Fibroblast of villous mesenchyme (primary cell): Measurements from ENCODE around the gene HBEGF. TPM values are rescaled to one million over a fixed set of nuclear protein-coding genes. Genes with fewer than 3 reads are reported as not detected.
A peak's percentile ranks its signal among the peaks of the same experiment; 100 is the strongest.
"Not testable (repeated sequence)": the region's sequence is repeated elsewhere in the genome, so short reads cannot be mapped to it uniquely, and the experiment has no call there.

ENCODE experiments used
- DNase-seq: peaks from one replicate; pipeline ENCODE4 v3.0.0-alpha.2; 2010; ENCODE audit warnings: low read depth
- H3K4me3 ChIP-seq: 2 replicates; pipeline ENCODE4 v1.5.1; 2011; ENCODE audit warnings: low read depth, mild to moderate bottlenecking, low read length
- total RNA-seq: library from RNA; depleted of rRNA; stranded (reverse); fragments of >200 nt; gene quantifications from 2 replicates; pipeline ENCODE4 v1.2.3, GENCODE V29; 2012
- TF ChIP-seq, protein P1 (sequence below): IDR thresholded peaks from 2 replicates; pipeline ENCODE4 v1.5.1; 2012; ENCODE audit warnings: low read depth, mild to moderate bottlenecking, low read length; ENCODE audit not compliant: insufficient read depth

HBEGF gene
- total RNA-seq, 1 donor, result 9.5 TPM

DNA sequence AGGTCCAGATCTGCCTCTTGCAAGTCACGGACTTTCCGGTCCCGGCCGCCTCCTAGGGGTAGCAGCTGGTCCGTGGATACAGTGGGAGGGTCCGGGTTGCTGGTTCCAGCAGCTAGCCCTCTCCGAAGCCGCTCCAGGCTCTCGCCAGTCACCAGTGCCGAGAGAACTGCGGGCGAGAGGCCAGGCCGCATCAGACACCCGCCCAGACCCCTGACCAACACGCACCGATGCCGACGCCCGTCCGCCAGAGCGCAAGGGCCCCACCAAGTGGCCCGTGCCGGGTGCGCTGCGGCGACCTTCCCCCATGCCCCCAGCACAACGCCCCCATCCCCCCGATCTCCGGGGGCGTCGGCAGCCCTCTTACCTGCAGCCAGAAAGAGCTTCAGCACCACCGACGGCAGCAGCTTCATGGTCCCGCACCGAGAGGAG, 470 bp downstream of the HBEGF start:
- TF ChIP-seq, protein P1, sequence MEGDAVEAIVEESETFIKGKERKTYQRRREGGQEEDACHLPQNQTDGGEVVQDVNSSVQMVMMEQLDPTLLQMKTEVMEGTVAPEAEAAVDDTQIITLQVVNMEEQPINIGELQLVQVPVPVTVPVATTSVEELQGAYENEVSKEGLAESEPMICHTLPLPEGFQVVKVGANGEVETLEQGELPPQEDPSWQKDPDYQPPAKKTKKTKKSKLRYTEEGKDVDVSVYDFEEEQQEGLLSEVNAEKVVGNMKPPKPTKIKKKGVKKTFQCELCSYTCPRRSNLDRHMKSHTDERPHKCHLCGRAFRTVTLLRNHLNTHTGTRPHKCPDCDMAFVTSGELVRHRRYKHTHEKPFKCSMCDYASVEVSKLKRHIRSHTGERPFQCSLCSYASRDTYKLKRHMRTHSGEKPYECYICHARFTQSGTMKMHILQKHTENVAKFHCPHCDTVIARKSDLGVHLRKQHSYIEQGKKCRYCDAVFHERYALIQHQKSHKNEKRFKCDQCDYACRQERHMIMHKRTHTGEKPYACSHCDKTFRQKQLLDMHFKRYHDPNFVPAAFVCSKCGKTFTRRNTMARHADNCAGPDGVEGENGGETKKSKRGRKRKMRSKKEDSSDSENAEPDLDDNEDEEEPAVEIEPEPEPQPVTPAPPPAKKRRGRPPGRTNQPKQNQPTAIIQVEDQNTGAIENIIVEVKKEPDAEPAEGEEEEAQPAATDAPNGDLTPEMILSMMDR, result peak; percentile 41
- peak overlapping the region; percentile 69 for H3K4me3 ChIP-seq
- DNase-seq, result peak; percentile 53

DNA sequence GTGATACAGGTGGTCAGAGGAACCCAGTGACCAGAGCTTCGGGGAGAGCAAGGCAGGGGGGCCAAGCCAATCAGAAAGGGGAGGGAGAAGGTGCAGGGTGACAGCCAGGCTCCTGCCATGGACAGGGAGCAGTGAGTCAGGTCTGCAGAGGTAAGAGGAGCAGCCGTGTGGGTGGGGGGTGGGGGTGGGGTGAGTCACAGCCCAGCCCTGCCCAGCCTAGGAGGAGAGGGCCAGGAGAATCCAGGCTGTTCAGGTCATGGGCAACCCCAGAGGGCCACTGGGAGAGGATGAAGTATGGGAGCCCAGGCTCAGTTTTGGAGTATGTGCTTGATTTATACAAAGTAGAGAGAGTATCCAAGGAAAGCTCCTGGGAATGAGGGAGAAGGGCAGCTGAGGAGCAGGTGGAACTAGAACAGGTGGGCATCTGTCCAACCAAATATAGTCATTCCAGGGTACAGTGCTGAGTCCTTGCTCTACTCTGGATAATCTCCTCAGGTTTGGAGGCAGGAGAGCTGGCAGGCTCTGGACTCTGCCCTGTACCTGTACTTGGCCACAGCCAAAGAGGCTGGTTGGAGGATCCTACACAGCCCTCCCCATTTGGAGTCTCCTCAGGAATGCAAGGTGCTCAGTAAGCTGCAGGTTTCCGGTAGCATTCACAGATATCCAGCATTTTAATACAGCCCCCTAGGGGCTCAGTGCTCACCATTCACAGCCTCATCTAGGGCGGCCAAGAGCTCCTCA, 1.6 kb downstream of the HBEGF start:
- DNase-seq, result no peak
- no peak overlapping the region for H3K4me3 ChIP-seq
- TF ChIP-seq, protein P1, result no peak

DNA sequence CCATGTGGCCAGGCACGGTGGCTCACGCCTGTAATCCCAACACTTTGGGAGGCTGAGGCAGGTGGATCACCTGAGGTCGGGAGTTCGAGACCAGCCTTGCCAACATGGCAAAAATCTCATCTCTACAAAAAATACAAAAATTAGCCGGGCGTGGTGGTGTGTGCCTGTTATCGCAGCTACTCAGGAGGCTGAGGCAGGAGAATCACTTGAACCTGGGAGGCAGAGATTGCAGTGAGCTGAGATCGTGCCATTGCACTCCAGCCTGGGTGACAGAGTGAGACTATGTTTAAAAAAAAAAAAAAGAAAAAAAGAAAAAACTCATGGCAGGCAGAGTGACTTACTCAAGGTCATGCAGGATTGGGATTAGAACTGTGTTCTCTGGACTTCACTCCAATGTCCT, 2.6 kb downstream of the HBEGF start:
- H3K4me3 ChIP-seq, DNase-seq: not testable (repeated sequence)

DNA sequence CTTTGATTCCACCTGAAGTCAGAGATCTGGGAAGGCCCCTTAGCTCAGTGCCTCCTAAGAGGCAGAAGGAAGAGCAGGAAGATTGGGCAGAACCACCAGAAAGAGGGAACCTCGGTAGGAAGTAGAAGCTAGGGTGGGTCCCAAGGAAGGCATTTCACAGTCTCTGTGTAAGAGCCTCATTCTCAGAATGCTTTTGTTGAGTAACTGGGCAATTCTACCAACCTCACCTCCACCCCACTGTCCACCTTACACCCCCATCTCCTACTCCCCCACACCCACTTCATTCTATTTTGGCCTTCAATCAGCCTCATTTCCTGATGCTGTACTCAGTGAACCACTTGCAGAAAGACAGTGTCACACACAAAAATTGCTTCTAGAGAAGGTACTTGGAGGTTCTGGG, 3.5 kb downstream of the HBEGF start:
- TF ChIP-seq, protein P1, result no peak
- no peak overlapping the region for H3K4me3 ChIP-seq
- no peak for DNase-seq

DNA sequence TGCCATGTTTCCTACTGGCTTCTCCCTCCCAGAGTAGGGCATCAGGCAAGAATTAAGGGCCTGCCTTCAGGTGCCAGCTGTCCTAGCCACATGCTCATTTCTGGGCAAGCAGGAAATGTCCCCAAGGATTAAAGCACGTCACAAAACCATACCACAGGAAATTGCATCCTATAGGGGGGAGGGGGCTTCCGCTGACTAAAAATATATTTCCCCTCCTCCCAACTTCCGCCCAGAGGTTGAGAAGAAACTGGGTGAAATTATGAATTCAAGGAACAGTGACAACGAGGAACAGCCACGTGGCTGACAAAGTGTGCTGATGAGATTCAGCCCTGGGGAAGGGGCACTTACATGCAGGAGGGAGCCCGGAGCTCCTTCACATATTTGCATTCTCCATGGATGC, 4.1 kb downstream of the HBEGF start:
- DNase-seq, result no peak
- TF ChIP-seq, protein P1, result no peak
- no peak overlapping the region for H3K4me3 ChIP-seq

DNA sequence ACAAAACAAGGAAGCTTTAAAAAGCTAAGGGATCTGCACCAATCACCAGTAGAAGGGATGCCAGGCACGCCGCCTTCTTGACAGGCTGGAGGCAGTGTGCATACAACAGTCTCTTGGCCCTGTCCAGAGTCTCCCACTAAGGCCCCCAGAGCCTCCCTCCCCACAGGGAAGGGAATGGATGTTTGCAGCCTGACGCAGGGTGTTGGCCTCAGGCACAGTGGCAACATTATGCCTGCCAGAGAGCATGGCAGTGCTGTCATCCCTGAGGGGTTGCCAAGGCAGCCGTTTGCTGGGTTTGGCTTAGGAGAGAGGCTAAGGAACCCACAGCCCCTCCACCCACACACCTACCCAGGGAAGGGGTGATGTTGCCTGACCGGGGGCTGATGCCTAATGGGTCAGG, 4.8 kb downstream of the HBEGF start:
- no peak overlapping the region for H3K4me3 ChIP-seq
- TF ChIP-seq, protein P1, result no peak
- DNase-seq, result no peak

DNA sequence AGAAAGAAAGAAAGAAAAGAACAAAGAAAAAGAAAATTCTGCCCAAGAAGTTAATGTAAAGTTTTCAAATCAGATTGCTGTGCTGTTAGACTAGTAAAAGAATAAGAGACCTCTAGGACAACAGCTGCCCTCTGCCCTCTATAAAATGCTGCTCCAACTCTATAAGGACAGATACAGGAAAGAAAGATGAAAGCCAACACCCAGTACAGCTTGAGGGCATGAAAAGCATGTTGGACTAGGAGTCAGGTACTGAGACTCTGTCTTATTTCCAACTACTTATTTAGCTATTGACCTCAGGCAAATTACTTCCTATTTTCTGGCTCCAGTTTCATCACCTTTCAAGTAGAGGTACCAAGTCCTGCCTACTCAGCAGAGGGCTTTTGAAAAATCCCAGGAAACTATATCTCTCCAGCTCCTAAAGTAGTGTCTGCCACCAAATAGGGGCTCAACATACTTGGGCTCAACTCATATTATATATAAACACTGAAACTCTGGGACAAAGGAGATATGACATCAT, 5.7 kb downstream of the HBEGF start:
- TF ChIP-seq, protein P1, result no peak
- DNase-seq, result no peak

More for the DNA sequence above, 5.7 kb downstream of the HBEGF start:
- no peak overlapping the region for H3K4me3 ChIP-seq
